NB4 (cell line): ENCODE data around the gene KXD1.

Source experiments
- MYC ChIP-seq: IDR thresholded peaks from 2 replicates; pipeline ENCODE4 v1.6.1; 2011; ENCODE audit warnings: low read depth, low read length
- TF ChIP-seq, protein P1 (sequence below): IDR thresholded peaks from 2 replicates; pipeline ENCODE4 v1.6.1; 2011; ENCODE audit warnings: low read depth, low read length

DNA sequence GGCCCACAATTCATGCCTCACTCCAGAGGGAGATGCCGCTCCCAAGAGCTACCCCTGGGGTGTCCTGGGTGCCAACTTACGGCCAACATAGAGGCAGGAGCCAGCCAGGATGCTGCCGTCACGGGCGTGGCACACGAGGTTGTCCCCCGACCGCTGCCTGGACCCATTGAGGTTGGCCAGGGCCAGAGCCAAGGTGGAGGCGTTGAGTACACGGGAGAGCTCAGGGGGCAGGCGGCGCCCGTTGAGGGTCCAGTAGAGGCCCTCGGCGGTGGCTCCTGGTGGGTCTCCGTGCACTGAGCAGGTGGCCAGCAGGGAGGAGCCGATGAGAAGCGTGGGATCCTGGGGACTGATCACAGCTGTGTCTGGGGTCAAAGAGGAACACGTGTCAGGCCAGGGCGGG, 41.8 kb downstream of the KXD1 start:
- TF ChIP-seq MYC, result no peak
- TF ChIP-seq, protein P1, sequence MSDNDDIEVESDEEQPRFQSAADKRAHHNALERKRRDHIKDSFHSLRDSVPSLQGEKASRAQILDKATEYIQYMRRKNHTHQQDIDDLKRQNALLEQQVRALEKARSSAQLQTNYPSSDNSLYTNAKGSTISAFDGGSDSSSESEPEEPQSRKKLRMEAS, result no peak
